ENCODE measurements around the gene KDM8.

- TF ChIP-seq EZH2 (IDR thresholded peaks at IDR 0.05), result no peak
- no peak for TF ChIP-seq POLR2AphosphoS5 (IDR thresholded peaks at IDR 0.05; ENCODE audit: borderline replicate concordance, low read depth, low read length)
- no peak for TF ChIP-seq FOXP2 (optimal IDR thresholded peaks at IDR 0.05; ENCODE audit: control extremely low read depth, extremely low read length, insufficient read depth)
Measured at GRCh38 chr16:27174007-27174406, 29.3 kb upstream of the KDM8 start.
